Erythroblast (primary cell): ENCODE results near the gene CTSA.

Experiments used
- GATA1 ChIP-seq: IDR thresholded peaks from 2 replicates; pipeline ENCODE4 v1.6.1; 2011; ENCODE audit warnings: low read depth, mild to moderate bottlenecking, control low read depth, low read length, moderate library complexity
- POLR2A ChIP-seq: IDR thresholded peaks from 2 replicates; pipeline ENCODE4 v1.6.1; 2011; ENCODE audit warnings: mild to moderate bottlenecking, low read length

DNA sequence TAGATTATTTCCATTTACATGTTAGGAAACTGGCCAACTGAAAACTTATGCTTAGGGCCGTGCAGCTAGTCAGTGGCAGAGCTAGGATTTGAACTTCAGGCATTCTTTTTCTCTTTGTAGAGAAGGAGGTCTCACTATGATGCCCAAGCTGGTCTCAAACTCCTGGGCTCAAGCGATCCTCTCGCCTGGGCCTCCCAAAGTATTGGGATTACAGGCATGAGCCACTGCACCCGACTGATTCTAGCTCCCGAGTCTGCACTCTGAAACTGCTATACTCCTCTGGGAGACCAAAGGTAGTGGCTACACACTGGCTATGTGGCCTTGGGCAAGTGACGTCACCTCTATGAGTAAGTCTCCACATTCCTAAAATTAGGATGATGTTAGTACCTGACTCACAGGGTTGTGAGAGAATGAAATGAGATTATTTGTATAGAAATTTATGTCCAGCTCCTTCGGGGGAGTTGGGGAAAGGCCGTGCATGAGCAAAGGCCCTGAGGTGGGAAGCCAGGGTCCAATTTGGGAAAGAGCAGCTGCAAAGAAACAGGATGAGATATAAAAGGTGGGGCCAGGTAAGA is 14.5 kb downstream of the CTSA start:
- TF ChIP-seq POLR2A (no peak), GATA1 (no peak)
